Measurements from ENCODE around the gene TCF23. TPM values are rescaled to one million over a fixed set of nuclear protein-coding genes. Genes with fewer than 3 reads are reported as not detected.

The TCF23 gene
- total RNA-seq, 1 experiment from 2014 or later = 0.13 TPM

GRCh38 chr2:27182346-27182745, 33.5 kb downstream of the TCF23 start:
- ATAC-seq = no peak
- Mint-ChIP-seq H3K27ac (no peak overlapping the region), H3K4me1 (no peaks in the 10 kb centered on the region), H3K27me3 (ENCODE audit: low read depth) (peaks cover 6% of the 10 kb centered on the region), H3K4me3 (no peak overlapping the region), H3K9me3 (0 out of 2 replicates have a peak, but pooled peaks cover 5% of the 10 kb centered on the region), H3K36me3 (no peaks in the 10 kb centered on the region)
- ChIA-PET CTCF (interaction anchor here (1.3 to 1.4 kb wide), 3 partner anchors 9 to 49 kb away, joined by 4 to 7 read pairs (median 4); no protein-coding TSS in a partner anchor), POLR2A (no interaction called here)
- DNase-seq (ENCODE audit: low spot score) = no peak
- TF ChIP-seq IRF2 (CRISPR knock-in tag; IDR thresholded peaks at IDR 0.05; ENCODE audit: borderline replicate concordance, low read depth) (no peak), JUN (CRISPR knock-in tag; IDR thresholded peaks at IDR 0.05) (no peak), NR3C1 (CRISPR knock-in tag; conservative IDR thresholded peaks at IDR 0.05; ENCODE audit: low read depth) (no peak), RORB (CRISPR knock-in tag; IDR thresholded peaks at IDR 0.05) (no peak), CTCF (IDR thresholded peaks at IDR 0.05) (no peak), ZNF232 (CRISPR knock-in tag; IDR thresholded peaks at IDR 0.05) (no peak), E2F5 (CRISPR knock-in tag; IDR thresholded peaks at IDR 0.05) (no peak), NFATC4 (CRISPR knock-in tag; IDR thresholded peaks at IDR 0.05) (no peak), PREB (CRISPR knock-in tag; IDR thresholded peaks at IDR 0.05; ENCODE audit: borderline replicate concordance) (no peak), NR1H2 (CRISPR knock-in tag; IDR thresholded peaks at IDR 0.05) (no peak), TEAD1 (CRISPR knock-in tag; IDR thresholded peaks at IDR 0.05) (no peak), NFYB (CRISPR knock-in tag; conservative IDR thresholded peaks at IDR 0.05; ENCODE audit: low read depth) (no peak), USF2 (CRISPR knock-in tag; IDR thresholded peaks at IDR 0.05) (no peak), ZNF425 (CRISPR knock-in tag; conservative IDR thresholded peaks at IDR 0.05) (no peak), ESRRA (CRISPR knock-in tag; IDR thresholded peaks at IDR 0.05; ENCODE audit: borderline replicate concordance) (no peak), MAX (CRISPR knock-in tag; IDR thresholded peaks at IDR 0.05) (no peak), MYBL2 (CRISPR knock-in tag; IDR thresholded peaks at IDR 0.05) (no peak), ATF1 (CRISPR knock-in tag; IDR thresholded peaks at IDR 0.05) (no peak)

- H3K4me1 Mint-ChIP-seq = no peaks in the 10 kb centered on the region
- 0 out of 2 replicates have a peak, but pooled peaks cover 5% of the 10 kb centered on the region for H3K9me3 Mint-ChIP-seq
- no peaks in the 10 kb centered on the region for H3K36me3 Mint-ChIP-seq
- CTCF ChIA-PET = interaction anchor here (4.1 kb wide), 1 partner anchor 14 kb away, joined by 19 read pairs; no protein-coding TSS in a partner anchor
- POLR2A ChIA-PET = no interaction called here
- H3K4me3 Mint-ChIP-seq = no peak overlapping the region
- no peak overlapping the region for H3K27ac Mint-ChIP-seq
- DNase-seq (ENCODE audit: low spot score) (no peak), ATAC-seq (no peak)
- H3K27me3 Mint-ChIP-seq (ENCODE audit: low read depth) = peaks cover 6% of the 10 kb centered on the region
- TF ChIP-seq ZNF138 (CRISPR knock-in tag; conservative IDR thresholded peaks at IDR 0.05) (no peak), ZNF317 (CRISPR knock-in tag; IDR thresholded peaks at IDR 0.05; ENCODE audit: borderline replicate concordance, low read depth) (no peak), USF1 (CRISPR knock-in tag; IDR thresholded peaks at IDR 0.05) (no peak), ETV6 (CRISPR knock-in tag; IDR thresholded peaks at IDR 0.05) (no peak), ZBTB21 (CRISPR knock-in tag; IDR thresholded peaks at IDR 0.05; ENCODE audit: borderline replicate concordance) (no peak), GTF2I (CRISPR knock-in tag; conservative IDR thresholded peaks at IDR 0.05) (no peak), AFF4 (CRISPR knock-in tag; IDR thresholded peaks at IDR 0.05; ENCODE audit: borderline replicate concordance) (no peak), FOXK1 (CRISPR knock-in tag; IDR thresholded peaks at IDR 0.05) (no peak)
Measured at GRCh38 chr2:27184115-27184514, 35.3 kb downstream of the TCF23 start.
